A673 (cell line): ENCODE results near the gene PBX1. TPM values are rescaled to one million over a fixed set of nuclear protein-coding genes. Genes with fewer than 3 reads are reported as not detected.

Experiments used
- BruUV-seq: library from RNA; stranded (reverse); fragments of 400-500 nt; replicated peaks from 2 replicates; lab custom pipeline; 2021; lab: Mats Ljungman, UMichigan
- CTCF ChIA-PET: fragments of 300-600 bp; sonication (Branson Sonifier 250); formaldehyde crosslinking; loops from one replicate; lab custom pipeline; 2022; ENCODE audit warnings: antibody characterized with exemption; lab: Charles Lee
- POLR2A ChIA-PET: fragments of 300-600 bp; sonication (Branson Sonifier 250); formaldehyde crosslinking; loops from one replicate; lab custom pipeline; 2022; ENCODE audit warnings: antibody characterized with exemption; ENCODE audit not compliant: low non-redundant PET; lab: Charles Lee
- DNase-seq: peaks from one replicate; pipeline ENCODE4 v3.0.0-alpha.2; 2015; ENCODE audit warnings: low spot score
- H3K27ac ChIP-seq: fragments of 200-600 bp; sonication (generic); 2 replicates; pipeline ENCODE4 v1.5.1; 2016; ENCODE audit warnings: mixed run types, low read depth, mild to moderate bottlenecking, mixed read lengths, antibody characterized with exemption, low read length; ENCODE audit not compliant: poor library complexity, severe bottlenecking
- H3K27me3 ChIP-seq: fragments of 200-600 bp; sonication (generic); replicated peaks from 2 replicates; pipeline ENCODE4 v1.6.1; 2017; ENCODE audit warnings: mixed run types, low read depth, mild to moderate bottlenecking, mixed read lengths, antibody characterized with exemption, low read length; ENCODE audit not compliant: insufficient read depth, poor library complexity
- H3K36me3 ChIP-seq: fragments of 200-600 bp; sonication (generic); 2 replicates; pipeline ENCODE4 v1.6.1; 2016; ENCODE audit warnings: mixed run types, mild to moderate bottlenecking, mixed read lengths, antibody characterized with exemption, low read length; ENCODE audit not compliant: insufficient read depth, poor library complexity, severe bottlenecking
- H3K4me1 ChIP-seq: fragments of 200-600 bp; sonication (generic); 2 replicates; pipeline ENCODE4 v1.6.1; 2017; ENCODE audit warnings: mixed run types, mild to moderate bottlenecking, mixed read lengths, antibody characterized with exemption, low read length; ENCODE audit not compliant: insufficient read depth, poor library complexity, severe bottlenecking
- H3K4me3 ChIP-seq: fragments of 200-600 bp; sonication (generic); 2 replicates; pipeline ENCODE4 v1.5.1; 2016; ENCODE audit warnings: low read depth, mixed run types, mild to moderate bottlenecking, mixed read lengths, low read length; ENCODE audit not compliant: poor library complexity, severe bottlenecking
- H3K9me3 ChIP-seq: fragments of 200-600 bp; sonication (generic); 2 replicates; pipeline ENCODE4 v1.6.1; 2016; ENCODE audit warnings: mixed run types, low read depth, mild to moderate bottlenecking, mixed read lengths, antibody characterized with exemption, low read length; ENCODE audit not compliant: poor library complexity, severe bottlenecking
- CTCF ChIP-seq: fragments of 300-800, 200-600 bp; sonication (generic); conservative IDR thresholded peaks from 2 replicates; pipeline ENCODE4 v1.5.1; 2017; ENCODE audit warnings: low read depth, mild to moderate bottlenecking, antibody characterized with exemption, low read length, moderate library complexity, mixed read lengths
- EZH2 ChIP-seq: fragments of 200-600 bp; sonication (generic); IDR thresholded peaks from 2 replicates; pipeline ENCODE4 v1.6.1; 2017; ENCODE audit warnings: borderline replicate concordance, low read depth, mild to moderate bottlenecking, mixed read lengths, antibody characterized with exemption, low read length; ENCODE audit not compliant: poor library complexity, severe bottlenecking
- intact Hi-C: fragments of 100-400 bp; cut with micrococcal nuclease; formaldehyde crosslinking; loops from one replicate; pipeline ENCODE4 v1.10.0; 2022; ENCODE audit not compliant: unreplicated experiment
- total RNA-seq: library from RNA; stranded (reverse); gene quantifications from 2 replicates; pipeline ENCODE4 v1.2.3, GENCODE V29; 2021

PBX1 gene
- total RNA-seq, 1 experiment from 2014 or later, result 51.5 TPM

DNA sequence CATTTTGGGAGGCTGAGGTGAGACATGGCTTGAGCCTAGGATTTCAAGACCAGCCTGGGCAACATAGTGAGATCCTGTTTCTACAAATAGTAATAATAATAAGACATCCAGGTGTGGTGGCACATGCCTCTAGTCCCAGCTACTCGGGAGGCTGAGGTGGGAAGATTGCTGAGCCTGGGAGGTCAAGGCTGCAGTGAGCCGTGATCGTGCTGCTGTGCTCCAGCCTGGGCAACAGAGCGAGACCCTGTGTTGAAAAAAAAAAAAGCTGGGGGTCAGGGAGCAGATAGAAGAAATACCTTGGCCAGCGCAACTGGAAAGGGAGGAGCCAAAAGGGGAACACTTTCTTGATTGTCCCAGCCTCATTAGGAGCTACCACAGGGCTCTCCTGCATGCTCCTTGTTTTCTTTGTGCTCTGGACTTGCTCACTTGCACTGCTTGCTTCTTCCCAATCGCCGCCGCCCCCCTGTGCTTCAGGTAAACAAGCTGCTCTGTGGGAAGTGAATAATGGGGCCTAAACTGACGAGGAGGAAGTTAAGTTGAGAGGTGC is 31.1 kb downstream of the PBX1 start:
- Histone ChIP-seq H3K27ac (no peak overlapping the region), H3K4me3 (no peak overlapping the region)
- intact Hi-C loops, result no loop called here

DNA sequence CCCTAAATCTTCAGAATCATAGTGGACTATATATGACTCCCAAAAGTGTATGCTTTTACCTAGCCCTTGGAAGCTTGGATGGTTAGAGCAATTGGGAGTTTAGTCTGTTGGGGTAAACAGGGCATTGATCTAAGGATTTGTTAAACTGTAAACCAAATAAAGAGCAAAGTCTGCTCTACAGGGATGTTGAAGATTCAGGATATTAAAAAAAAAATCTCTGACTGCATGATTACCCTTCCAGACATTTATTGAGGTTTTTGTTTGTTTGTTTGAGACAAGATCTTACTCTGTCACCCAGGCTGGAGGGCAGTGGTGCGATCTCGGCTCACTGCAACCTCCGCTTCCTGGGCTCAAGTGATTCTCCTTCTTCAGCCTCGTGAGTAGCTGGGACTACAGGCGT is 31.6 kb downstream of the PBX1 start:
- intact Hi-C loops, result no loop called here
- Histone ChIP-seq H3K27ac (no peak overlapping the region), H3K36me3 (no peaks in the 10 kb centered on the region), H3K9me3 (no peaks in the 10 kb centered on the region), H3K4me3 (no peak overlapping the region), H3K27me3 (no peaks in the 10 kb centered on the region), H3K4me1 (peaks cover 26% of the 10 kb centered on the region)
- ChIA-PET CTCF (no interaction called here), POLR2A (interaction anchor here (0.6 kb wide), 1 partner anchor 17 kb away, joined by 3 read pairs; no protein-coding TSS in a partner anchor)
- BruUV-seq, result no TSS peak
- no peak for DNase-seq
- TF ChIP-seq CTCF, result no peak
- no peak for TF ChIP-seq EZH2

More for the DNA sequence above, 31.1 kb downstream of the PBX1 start:
- peaks cover 26% of the 10 kb centered on the region for H3K4me1 ChIP-seq
- no peak for TF ChIP-seq EZH2
- no peak for TF ChIP-seq CTCF
- CTCF ChIA-PET, result no interaction called here
- no peak for DNase-seq
- no peaks in the 10 kb centered on the region for H3K27me3 ChIP-seq
- H3K36me3 ChIP-seq, result no peaks in the 10 kb centered on the region
- POLR2A ChIA-PET, result interaction anchor here (0.6 kb wide), 1 partner anchor 16 kb away, joined by 3 read pairs; no protein-coding TSS in a partner anchor
- no peaks in the 10 kb centered on the region for H3K9me3 ChIP-seq
- BruUV-seq, result no TSS peak

DNA sequence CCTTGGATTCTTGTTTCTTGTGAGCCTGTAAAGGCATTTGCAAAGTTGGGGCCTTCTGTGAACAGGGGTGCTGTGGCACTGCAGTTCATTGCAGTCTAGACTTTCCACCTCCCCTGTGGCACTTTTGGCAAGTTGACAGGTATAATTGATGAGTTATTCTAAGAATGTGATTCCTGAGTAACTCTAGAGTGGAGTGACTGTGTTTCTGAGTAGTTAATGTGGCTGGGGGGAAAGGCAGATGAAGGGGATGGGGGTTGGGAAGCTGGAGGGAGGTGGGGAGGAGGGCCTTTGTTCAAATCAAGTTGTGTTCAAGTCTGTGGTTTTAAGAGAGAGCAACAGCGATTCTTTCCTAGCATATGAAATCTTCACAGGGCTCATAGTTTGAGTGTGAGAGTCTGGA is 32.9 kb downstream of the PBX1 start:
- Histone ChIP-seq H3K27me3 (no peaks in the 10 kb centered on the region), H3K27ac (no peak overlapping the region), H3K4me1 (peaks cover 26% of the 10 kb centered on the region), H3K4me3 (no peak overlapping the region), H3K36me3 (no peaks in the 10 kb centered on the region), H3K9me3 (no peaks in the 10 kb centered on the region)
- ChIA-PET POLR2A (no interaction called here), CTCF (no interaction called here)
- no TSS peak for BruUV-seq
- peak; percentile 71 for DNase-seq
- intact Hi-C loops, result no loop called here
- no peak for TF ChIP-seq EZH2
- no peak for TF ChIP-seq CTCF
